Stimulated activated naive CD8-positive, alpha-beta T cell treated with anti-CD3 and anti-CD28 coated beads, Interleukin-15, amount 100 ng/mL, for 72 hours (primary cell): ENCODE measurements around the gene EFNA3.

Experiments
- ATAC-seq: fragments of 150-1000 bp; cut with Tn5 transposase; 2 replicates; pipeline ENCODE4 v1.10.0; 2021; ENCODE audit warnings: mild to moderate bottlenecking, moderate library complexity
- DNase-seq, 2 donors: peaks; one replicate each; pipeline ENCODE4 v3.0.0; 2021 to 2022
- H3K27ac Mint-ChIP-seq, 2 donors: one replicate each; pipeline ENCODE4 v1.8.0; 2022; ENCODE audit warnings: mild to moderate bottlenecking in 2 of 2, mixed read lengths in 2 of 2, moderate library complexity in 2 of 2
- H3K27me3 Mint-ChIP-seq: one replicate; pipeline ENCODE4 v1.8.0; 2022; ENCODE audit warnings: mixed read lengths
- H3K4me1 Mint-ChIP-seq: one replicate; pipeline ENCODE4 v1.8.0; 2022; ENCODE audit warnings: mild to moderate bottlenecking, mixed read lengths
- H3K4me3 Mint-ChIP-seq, 2 donors: one replicate each; pipeline ENCODE4 v1.8.0; 2022; ENCODE audit warnings: mild to moderate bottlenecking in 2 of 2, mixed read lengths in 2 of 2, moderate library complexity in 1 of 2
- H3K9me3 Mint-ChIP-seq, 2 donors: one replicate each; pipeline ENCODE4 v1.8.0; 2022; ENCODE audit warnings: mixed read lengths in 2 of 2

The EFNA3 gene, protein sequence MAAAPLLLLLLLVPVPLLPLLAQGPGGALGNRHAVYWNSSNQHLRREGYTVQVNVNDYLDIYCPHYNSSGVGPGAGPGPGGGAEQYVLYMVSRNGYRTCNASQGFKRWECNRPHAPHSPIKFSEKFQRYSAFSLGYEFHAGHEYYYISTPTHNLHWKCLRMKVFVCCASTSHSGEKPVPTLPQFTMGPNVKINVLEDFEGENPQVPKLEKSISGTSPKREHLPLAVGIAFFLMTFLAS

DNA sequence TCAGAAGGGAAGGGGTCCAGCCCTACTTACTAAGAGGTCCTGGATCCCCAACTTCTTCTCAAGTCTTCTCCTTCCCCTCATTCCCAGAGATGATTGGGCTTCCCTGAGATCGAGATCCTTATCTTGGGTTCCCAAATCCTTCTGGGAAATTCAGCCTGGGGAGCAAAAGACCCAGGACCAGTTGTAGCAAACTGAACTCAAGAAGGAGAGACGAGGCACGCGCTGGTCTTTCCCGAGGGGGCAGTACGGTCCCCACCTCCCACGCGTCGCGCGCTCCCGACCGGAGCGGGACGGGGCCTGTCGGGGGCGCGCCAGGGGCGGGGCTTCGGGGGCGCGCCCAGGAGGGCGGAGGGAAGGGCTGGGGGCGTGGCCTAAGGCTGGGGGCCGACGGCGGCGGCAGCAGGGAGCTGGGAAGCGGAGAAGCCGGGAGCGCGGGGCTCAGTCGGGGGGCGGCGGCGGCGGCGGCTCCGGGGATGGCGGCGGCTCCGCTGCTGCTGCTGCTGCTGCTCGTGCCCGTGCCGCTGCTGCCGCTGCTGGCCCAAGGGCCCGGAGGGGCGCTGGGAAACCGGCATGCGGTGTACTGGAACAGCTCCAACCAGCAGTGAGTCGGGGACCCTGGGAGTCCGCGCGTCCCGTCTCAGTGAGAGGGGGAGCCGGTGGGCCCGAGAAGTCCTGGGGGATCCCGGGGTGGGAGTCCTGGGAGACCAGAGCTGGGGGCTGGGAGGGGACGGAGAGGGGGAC lies at the start of gene EFNA3:
TSS of gene EFNA3 (plus strand) at position 369 of the 741 bp plus-strand sequence. CDS start at position 474, 105 bp downstream.
- Mint-ChIP-seq H3K27ac (no peak within 1 kb of the TSS), H3K27me3 (peaks cover 52% of the 10 kb centered on the region), H3K4me3 (peak within 1 kb of the TSS; percentile 81 to 82), H3K9me3 (no peaks in the 10 kb centered on the region), H3K4me1 (peaks cover 58% of the 10 kb centered on the region)
- peak; percentile 28 for ATAC-seq
- peak; percentile 47 to 57 for DNase-seq

DNA sequence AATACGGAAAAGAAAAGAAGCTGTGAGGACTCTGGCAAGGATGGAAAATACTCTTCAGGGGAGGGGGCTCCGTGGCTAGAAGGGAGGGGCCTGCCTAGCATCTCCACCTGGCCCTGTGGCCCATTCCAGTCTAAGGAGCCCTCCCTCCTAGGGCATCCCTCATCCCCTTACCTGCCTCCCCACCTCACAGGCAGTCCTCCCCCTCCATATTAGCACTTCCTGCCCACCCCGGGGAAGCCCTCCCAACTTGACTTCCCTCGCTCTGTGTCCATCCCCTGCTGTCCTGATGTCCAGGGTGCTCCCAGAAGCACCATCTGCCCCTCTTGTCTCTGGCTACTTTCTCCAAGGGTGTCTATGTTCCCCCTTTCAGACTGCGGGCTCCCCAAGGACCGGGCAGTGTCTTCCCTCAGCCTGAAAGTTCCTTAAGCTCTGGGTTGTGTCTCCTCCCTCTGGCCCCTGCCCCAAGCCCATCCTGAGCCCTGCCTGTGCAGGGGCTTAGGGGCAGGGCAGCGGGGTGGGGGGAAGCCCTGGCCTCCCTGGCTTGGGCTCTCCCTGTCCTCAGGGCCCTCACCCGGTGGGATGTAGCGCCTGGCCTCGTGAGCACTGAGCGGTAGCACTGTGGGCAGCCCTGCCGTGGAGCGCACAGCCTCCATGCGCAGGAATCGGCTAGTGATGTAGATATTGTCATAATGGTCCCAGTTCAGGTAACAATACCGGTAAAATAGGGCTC lies 49.0 kb upstream of the EFNA3 start:
- Mint-ChIP-seq H3K27me3 (peaks cover 6% of the 10 kb centered on the region), H3K27ac (peak overlapping the region in 1 of 2 donors; percentile 19), H3K4me1 (no peaks in the 10 kb centered on the region), H3K9me3 (no peaks in the 10 kb centered on the region), H3K4me3 (no peak overlapping the region)
- no peak for DNase-seq
- peak; percentile 21 for ATAC-seq

DNA sequence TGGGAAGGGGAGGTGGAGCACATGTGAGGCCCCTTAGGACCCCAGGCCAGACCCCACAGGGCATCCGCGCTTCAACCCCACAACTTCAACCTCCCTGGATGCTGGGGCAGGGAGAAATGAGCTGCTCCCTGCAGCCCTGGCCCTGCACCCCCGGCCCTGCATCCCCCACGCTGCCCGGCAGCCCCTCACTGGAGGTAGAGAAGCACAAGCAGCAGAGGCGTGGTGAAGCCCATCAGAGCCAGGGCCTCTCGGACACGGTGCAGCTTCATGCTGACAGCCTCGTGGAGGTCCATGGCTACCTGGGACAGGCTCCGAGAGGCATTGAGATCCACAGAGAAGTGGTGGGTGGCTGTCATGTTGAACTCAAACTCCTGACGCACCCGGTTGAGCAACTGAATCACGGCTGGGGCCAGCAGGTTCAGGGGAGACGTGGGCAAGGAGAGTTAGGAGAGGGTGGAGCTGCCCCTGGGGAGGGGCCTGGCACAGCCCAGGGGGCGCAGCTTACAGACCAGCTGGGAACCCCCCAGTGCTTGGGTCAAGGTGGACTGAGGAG lies 48.3 kb upstream of the EFNA3 start:
- peaks cover 12% of the 10 kb centered on the region for H3K27me3 Mint-ChIP-seq
- no peaks in the 10 kb centered on the region for H3K9me3 Mint-ChIP-seq
- H3K27ac Mint-ChIP-seq, result no peak overlapping the region
- DNase-seq, result no peak
- H3K4me1 Mint-ChIP-seq, result no peaks in the 10 kb centered on the region
- no peak for ATAC-seq
- no peak overlapping the region for H3K4me3 Mint-ChIP-seq

DNA sequence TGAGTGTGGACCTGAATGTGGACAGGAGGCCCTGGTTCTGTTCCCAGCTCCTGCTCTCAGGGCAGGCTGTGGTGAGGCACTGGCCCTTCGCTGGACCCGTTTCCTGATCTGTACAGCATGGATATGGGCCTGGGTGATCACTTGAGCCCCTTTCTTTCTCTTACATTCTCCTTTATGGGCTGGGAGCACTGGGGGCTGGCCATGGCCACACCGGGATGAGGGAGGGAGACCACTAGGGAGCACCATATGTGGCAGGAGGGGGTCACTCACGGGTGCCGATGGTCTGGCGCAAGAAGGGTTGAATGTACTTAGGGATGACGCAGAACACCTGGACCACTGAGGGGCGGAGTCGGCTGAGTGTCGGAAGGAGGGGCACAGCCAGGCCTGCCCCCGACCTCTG lies 47.7 kb upstream of the EFNA3 start:
- H3K27ac Mint-ChIP-seq, result no peak overlapping the region

DNA sequence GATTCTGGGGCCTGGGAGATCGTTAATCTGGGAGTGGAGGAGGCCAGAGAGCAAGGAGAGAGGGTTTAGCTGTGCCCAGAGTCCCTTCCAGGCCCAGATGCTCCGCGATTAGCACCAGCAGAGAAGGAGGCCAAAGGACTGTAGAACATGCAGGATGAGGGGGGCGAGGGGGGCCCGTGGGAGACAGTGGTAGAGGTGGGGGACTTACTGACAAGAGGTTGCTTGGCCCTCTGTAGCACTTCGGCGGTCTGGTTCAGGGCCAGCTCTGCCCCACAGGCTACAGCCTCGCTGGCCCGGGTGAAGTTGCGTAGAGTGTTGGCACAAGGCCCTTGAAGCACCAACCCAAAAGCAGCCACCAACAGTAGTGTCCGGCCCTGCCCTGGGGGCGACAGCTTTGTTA lies 45.8 kb upstream of the EFNA3 start:
- no peak overlapping the region for H3K4me3 Mint-ChIP-seq
- ATAC-seq, result no peak
- H3K9me3 Mint-ChIP-seq, result no peaks in the 10 kb centered on the region
- H3K27me3 Mint-ChIP-seq, result peaks cover 17% of the 10 kb centered on the region
- peak overlapping the region in 1 of 2 donors; percentile 64 for H3K27ac Mint-ChIP-seq
- no peak for DNase-seq
- H3K4me1 Mint-ChIP-seq, result no peaks in the 10 kb centered on the region

More for the DNA sequence above, 47.7 kb upstream of the EFNA3 start:
- no peaks in the 10 kb centered on the region for H3K4me1 Mint-ChIP-seq
- H3K9me3 Mint-ChIP-seq, result no peaks in the 10 kb centered on the region
- ATAC-seq (no peak), DNase-seq (no peak)
- H3K4me3 Mint-ChIP-seq, result no peak overlapping the region
- peaks cover 14% of the 10 kb centered on the region for H3K27me3 Mint-ChIP-seq

GRCh38 chr1:155033524-155033923 lies 45.1 kb upstream of the EFNA3 start, which contains the start of the genes DCST1 and DCST2:
TSS of gene DCST1 (plus strand) at chr1:155033824. CDS start at chr1:155034037, 213 bp downstream.
TSS of gene DCST2 (minus strand) at chr1:155033781. CDS start at chr1:155033701, 80 bp downstream.
- peaks cover 24% of the 10 kb centered on the region for H3K27me3 Mint-ChIP-seq
- no peak for ATAC-seq

DNA sequence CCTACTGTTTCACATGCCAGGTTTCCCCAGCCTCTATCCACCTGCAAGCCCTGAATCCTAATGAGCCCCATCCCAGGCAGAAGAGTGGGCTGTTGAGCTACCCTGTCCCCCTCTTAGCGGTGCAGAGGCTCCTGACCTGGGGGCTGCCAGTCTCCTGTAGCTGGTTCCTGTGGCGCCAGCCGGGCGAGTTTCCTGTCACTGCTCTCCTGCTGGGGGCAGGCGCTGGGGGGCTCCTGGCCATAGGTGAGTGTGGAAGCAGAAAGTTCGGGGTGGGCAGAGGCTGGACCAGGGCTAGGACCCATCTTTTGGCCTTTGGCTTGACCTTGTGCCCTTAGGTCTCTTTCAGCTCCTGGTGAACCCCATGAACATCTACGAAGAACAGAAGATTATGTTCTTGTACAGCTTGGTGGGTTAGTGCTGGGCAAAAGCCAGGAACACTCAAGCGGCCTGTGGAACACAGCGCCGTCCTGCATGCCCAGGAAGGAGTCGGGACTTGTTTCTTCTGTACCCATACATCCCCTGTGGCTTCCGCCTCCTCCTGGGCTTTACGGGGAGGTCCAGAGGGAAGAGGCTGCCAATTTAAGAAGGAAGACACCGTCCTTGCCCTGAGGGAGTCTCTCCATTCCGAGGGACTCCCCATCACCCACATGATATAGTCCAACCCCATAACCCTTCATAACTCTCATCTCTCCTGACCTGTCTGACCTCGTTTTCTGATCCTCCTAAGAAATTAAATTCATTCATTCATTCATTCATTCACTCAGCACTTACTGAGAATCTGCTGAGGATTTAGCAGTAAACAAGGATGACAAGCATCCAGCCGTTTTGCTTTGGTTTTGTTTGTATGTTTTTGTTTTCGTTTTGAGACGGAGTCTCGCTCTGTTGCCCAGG lies 44.1 kb upstream of the EFNA3 start:
- H3K9me3 Mint-ChIP-seq, result no peaks in the 10 kb centered on the region
- peaks cover 33% of the 10 kb centered on the region for H3K27me3 Mint-ChIP-seq
- ATAC-seq, result no peak
- no peak overlapping the region for H3K27ac Mint-ChIP-seq
- no peak overlapping the region for H3K4me3 Mint-ChIP-seq
- no peak for DNase-seq
- H3K4me1 Mint-ChIP-seq, result no peaks in the 10 kb centered on the region

More at GRCh38 chr1:155033524-155033923, 45.1 kb upstream of the EFNA3 start, which contains the start of the genes DCST1 and DCST2:
- Mint-ChIP-seq H3K4me3 (no peak within 1 kb of the TSS), H3K27ac (peak within 1 kb of the TSS in 1 of 2 donors; percentile 64), H3K9me3 (no peaks in the 10 kb centered on the region), H3K4me1 (no peaks in the 10 kb centered on the region)
- DNase-seq, result no peak

DNA sequence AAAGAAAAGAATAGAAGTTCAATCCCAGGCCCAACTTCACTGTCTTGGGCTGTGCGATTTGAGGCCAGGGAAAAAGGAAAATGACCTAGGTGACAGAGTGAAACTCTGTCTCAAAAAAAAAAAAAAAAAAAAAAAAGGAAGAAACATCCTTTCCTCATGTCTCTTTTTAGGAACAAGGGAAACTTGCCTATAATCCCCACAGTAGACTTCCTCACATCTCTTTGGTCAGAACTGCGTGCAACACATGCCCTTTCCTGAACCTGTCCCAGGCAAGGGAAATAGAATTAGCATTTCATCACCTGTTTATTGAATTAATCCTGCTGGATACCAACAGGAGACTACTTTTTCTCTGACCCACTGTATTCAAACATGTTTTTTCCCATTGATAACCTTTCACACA lies 42.7 kb upstream of the EFNA3 start:
- Mint-ChIP-seq H3K9me3 (no peaks in the 10 kb centered on the region), H3K27me3 (peaks cover 33% of the 10 kb centered on the region), H3K27ac (no peak overlapping the region), H3K4me3 (no peak overlapping the region), H3K4me1 (no peaks in the 10 kb centered on the region)
- DNase-seq (no peak), ATAC-seq (no peak)

DNA sequence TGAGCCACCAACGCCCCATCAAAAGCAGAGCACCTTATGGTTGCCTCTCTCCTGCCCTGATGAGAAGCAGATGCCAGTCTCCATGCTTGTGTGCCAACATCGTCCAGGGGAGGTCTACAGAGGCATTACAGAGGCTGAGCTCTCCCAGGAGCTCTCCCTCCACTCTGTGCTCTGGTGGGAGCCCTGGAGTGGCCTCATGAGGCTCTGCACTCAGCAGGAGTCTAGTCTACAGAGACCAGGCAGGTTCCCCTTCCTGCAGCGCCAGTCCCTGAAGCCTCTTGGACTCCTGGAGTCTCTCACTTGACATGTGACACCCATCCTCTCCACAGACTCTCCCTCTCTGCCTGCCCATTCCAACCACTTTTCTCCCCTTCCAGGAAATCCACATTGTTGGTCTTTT lies 41.6 kb upstream of the EFNA3 start:
- H3K27ac Mint-ChIP-seq, result no peak overlapping the region

GRCh38 chr1:155037851-155038441 lies 40.7 kb upstream of the EFNA3 start:
- no peak overlapping the region for H3K4me3 Mint-ChIP-seq
- H3K27ac Mint-ChIP-seq, result no peak overlapping the region
- H3K4me1 Mint-ChIP-seq, result no peaks in the 10 kb centered on the region
- ATAC-seq (no peak), DNase-seq (no peak)
- no peaks in the 10 kb centered on the region for H3K9me3 Mint-ChIP-seq
- peaks cover 33% of the 10 kb centered on the region for H3K27me3 Mint-ChIP-seq

More for the DNA sequence above, 41.6 kb upstream of the EFNA3 start:
- DNase-seq (no peak), ATAC-seq (no peak)
- Mint-ChIP-seq H3K9me3 (no peaks in the 10 kb centered on the region), H3K27me3 (peaks cover 33% of the 10 kb centered on the region), H3K4me3 (no peak overlapping the region), H3K4me1 (no peaks in the 10 kb centered on the region)

- Mint-ChIP-seq H3K27me3 (peaks cover 33% of the 10 kb centered on the region), H3K27ac (no peak overlapping the region), H3K4me3 (no peak overlapping the region), H3K9me3 (no peaks in the 10 kb centered on the region), H3K4me1 (no peaks in the 10 kb centered on the region)
- DNase-seq, result no peak
- ATAC-seq, result no peak
Observed at GRCh38 chr1:155038602-155039307, 39.9 kb upstream of the EFNA3 start.

DNA sequence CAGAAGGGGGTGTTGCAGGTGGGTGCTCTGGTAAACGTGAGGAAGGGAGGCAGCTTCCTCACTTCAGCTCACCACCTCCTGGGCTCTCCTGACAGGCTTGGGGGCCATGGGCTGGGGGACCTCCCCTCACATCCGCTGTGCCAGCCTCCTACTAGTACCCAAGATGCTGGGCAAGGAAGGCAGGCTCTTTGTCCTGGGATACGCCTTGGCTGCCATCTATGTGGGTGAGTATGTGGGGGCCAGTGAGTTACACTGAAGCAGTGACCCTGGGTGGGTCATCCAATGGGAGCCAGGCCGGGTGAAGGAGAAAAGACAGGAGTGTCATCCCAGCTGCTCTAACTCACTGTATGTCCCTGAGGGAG lies 39.3 kb upstream of the EFNA3 start:
- H3K9me3 Mint-ChIP-seq, result no peaks in the 10 kb centered on the region
- H3K27ac Mint-ChIP-seq, result no peak overlapping the region
- DNase-seq, result no peak
- no peaks in the 10 kb centered on the region for H3K4me1 Mint-ChIP-seq
- H3K27me3 Mint-ChIP-seq, result peaks cover 30% of the 10 kb centered on the region
- no peak overlapping the region for H3K4me3 Mint-ChIP-seq
- ATAC-seq, result no peak

- Mint-ChIP-seq H3K27me3 (peaks cover 19% of the 10 kb centered on the region), H3K9me3 (no peaks in the 10 kb centered on the region), H3K27ac (no peak overlapping the region), H3K4me1 (peaks cover 12% of the 10 kb centered on the region), H3K4me3 (no peak overlapping the region)
- DNase-seq (no peak), ATAC-seq (no peak)
Observed at GRCh38 chr1:155040358-155041093, 38.1 kb upstream of the EFNA3 start.
